HG03064 (cell line): ENCODE measurements around the gene ZNF672.
A peak's percentile ranks its signal among the peaks of the same experiment; 100 is the strongest.
"Not testable (repeated sequence)": the region's sequence is repeated elsewhere in the genome, so short reads cannot be mapped to it uniquely, and the experiment has no call there.

ENCODE experiments used
- ATAC-seq: cut with Tn5 transposase; IDR thresholded peaks from one replicate; pipeline ENCODE4 v1.9.1; 2021; ENCODE audit warnings: low read depth; ENCODE audit not compliant: unreplicated experiment

The ZNF672 gene

GRCh38 chr1:248812736-248813425, 25.1 kb upstream of the ZNF672 start:
- ATAC-seq, result no peak

DNA sequence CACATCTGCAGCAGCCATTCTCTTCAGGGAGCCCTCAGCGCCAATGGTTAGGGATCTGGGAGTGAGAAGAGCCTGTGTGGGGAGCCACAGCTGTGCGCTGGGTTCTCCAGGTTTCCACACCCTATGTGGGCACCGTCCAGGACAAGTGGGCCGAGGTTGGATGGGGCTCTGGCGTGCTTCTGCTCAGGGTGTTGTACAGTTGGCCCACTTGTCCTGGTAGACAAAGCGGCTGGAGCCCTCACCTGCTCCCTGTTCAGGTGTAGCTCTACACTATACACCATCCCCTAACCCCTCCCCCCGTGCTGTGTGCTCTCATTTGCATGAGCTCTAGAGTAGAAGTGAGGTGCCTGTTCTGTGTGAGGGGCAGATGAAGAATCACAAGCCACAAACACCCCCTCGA, 24.5 kb upstream of the ZNF672 start:
- ATAC-seq, result no peak

GRCh38 chr1:248814351-248814750, 23.7 kb upstream of the ZNF672 start:
- ATAC-seq, result no peak

DNA sequence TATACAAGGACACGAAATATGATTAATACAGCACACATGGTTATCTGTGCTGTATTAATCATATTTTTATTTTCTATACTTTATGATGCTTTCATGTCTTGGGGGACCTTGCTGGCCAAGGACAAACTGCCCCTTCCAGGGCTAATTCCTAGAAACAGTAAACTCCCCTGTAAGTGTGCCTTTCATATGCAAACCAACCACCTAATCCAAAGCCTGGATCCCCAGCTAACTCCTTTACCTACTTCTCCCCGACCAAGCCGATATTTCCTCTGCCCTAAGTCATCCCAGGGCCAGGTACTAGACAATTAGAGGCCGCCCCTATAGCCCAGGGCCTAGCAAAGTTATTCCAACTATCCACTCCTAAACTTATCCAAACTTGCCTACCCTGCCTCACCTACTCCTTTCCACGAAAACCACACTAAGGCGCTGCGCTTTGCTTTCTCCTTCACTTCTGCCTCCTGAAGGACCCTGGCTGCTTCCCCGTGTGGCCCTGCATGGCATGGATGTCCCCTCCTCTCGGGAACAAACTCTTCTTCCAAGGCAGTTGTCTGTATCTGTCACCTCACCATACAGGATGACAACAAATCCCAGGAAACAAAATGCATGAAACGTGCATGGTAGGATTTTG, 22.5 kb upstream of the ZNF672 start:
- ATAC-seq, result no peak

DNA sequence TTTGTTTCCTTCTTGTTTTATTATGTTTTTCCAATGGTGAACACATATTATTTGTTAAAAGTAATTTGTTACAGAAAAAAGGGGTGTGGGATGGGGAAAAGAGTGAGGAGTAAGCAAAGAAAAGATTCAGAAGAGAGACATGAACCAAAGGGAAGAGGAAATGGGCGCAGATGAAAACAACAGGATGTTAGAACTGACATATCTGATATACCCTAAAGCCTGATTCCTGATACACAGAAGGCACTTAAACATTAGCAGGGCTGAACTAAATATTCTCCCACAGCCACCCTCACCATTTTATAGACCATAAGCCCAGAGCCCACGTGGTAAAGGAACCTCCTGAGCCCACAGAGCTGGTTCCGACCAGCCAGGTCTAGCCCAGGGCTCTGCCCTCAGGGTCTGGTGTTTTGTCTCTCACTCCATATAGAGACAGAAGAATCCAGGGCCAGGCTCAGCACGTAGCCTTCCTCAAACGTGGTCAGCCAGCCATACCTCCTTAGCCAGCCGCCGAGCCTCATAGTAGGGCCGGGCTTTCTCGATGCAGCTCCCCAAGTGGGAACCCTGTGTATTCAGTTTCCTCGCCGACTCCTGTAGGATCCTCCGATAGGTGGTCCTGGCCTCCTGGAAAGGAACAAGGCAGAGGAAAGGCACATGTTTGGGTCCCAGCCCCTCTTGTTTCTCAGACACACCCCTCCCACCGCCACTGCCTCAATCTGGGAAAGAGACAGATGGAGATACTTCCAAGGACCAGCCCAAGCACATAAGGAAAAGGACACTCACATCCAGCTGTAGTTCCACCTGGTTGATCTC, 21.8 kb upstream of the ZNF672 start:
- no peak for ATAC-seq

- ATAC-seq, result no peak
These were observed 21.0 kb upstream of the ZNF672 start for GRCh38 chr1:248817065-248817464.

DNA sequence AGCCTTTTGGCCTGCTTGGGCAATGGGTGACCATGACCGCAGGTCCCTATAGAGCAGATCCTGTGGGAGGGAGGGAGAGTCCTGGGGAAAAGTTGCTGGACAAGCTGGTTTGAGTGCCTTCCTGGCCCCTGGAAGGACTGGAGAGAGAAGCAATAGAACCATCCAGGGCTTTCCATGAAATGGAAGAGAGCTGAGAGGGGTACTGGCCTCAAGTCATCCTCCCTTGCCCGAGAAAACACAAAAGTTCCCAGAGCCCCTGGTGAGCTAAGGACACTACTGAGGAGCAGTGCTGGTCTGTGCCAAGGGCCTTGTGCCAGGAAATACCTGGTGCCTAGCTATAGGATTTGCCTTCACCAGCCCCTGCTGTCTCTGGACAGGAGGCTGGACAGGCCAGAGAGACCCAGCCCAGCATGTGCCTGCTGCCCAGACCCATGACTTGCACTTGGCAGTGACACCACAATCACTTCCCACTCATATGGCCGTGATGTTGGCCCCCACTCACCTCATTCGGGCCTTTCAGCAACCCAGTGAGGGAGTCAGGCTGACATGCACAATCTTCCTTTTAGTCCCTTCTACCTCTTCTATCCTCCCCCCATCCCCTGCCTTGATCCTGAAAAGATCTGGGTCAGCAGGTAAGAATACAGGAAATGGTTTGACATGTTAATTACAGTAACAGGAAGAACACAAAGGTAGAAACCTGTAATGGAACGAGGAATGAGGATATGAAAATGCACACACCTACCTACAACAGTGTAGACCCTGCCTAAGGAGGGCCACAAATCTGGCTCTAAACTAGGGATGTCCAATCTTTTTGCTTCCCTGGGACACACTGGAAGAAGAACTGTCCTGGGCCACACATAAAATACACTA, 19.3 kb upstream of the ZNF672 start:
- ATAC-seq, result no peak

DNA sequence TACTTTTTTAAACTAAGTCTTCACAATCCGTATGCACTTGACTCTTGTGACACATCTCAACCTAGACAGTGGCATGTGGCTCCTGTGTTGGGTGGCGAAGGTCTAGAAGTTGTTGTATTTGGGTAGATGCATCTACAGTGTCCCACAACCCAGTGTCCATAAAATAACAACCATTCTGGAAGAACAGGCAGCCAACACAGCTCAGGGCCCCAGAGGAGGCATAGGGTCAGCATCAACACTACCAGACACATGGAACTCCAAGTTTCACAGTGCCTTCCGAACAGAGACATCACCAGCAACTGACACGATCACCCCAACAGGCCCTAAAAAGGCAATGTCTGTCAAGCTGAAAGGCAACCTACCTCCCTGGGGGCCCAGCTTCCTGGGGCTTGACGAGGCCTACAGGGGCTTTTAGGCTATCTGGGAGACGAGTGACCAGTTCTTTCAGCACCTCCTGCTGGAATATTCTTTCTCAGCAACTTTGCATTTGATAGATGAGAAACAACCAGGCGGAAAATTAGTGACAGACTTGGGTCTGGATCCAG, 17.9 kb upstream of the ZNF672 start:
- ATAC-seq, result no peak

DNA sequence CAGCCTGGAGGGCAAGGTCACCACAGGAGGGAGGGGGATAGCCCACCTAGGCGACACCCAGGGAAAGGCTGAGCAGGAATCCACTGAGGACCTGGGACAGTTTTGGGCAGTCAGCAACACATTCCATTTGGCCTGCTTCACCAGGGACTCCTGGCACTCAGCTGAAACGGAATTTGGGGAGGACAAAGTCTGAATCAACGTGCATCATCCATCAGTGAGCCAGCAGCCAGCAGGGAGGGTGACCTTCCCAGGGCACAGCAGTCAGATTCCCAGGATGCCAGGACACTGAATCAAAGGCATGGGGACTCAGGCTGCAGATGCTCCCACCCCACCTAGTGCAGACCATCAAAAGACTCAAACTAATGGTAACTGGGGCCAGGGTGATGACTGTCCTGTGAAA, 16.9 kb upstream of the ZNF672 start:
- ATAC-seq, result no peak

- ATAC-seq, result no peak
These were observed 16.4 kb upstream of the ZNF672 start for GRCh38 chr1:248821641-248822040.

- ATAC-seq, result no peak
These were observed 15.6 kb upstream of the ZNF672 start for GRCh38 chr1:248822148-248823032.

DNA sequence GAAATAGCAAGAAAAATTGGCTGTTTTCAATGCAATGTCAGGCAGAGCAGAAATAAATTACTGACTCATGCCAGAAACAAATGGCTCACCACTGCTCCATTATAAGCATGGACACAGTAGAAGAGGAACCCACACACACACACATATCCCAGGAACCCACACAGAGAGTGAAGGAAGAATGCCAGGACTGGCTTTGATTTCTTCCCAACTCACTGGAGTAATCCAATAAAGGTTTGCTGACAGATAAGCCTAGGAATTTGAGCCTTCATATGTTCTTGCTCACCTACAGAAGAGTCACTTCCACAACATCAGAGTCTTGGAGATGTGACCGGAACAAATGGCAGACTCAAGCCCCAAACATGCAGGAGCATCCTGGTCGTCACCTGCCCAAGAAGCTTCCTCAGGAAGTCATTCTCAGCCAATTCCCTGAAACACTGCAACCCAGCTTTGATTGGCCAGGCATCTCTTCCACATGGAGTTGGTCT, 14.5 kb upstream of the ZNF672 start:
- ATAC-seq, result no peak

DNA sequence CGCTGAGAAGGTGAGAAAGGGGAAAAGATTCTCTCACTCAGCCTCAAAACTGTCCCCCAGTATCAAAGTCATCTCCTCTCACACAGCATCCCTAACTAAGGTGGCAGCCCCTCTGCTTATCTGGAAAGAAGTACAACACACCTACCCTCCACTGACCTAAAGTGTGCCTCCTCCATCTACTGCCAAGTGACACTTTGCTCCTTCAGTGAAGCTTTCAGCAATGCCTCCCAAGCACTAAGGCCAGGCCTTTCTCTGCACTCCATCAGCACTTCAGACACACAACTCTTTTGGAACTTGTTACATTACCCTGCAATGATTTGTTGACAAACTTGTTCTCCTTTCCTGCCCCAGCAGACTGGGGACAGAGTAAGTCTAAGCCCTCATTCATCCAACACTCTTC, 13.7 kb upstream of the ZNF672 start:
- ATAC-seq, result no peak

- no peak for ATAC-seq
These were observed 13.3 kb upstream of the ZNF672 start for GRCh38 chr1:248824701-248825100.

GRCh38 chr1:248825136-248825535, 12.9 kb upstream of the ZNF672 start:
- no peak for ATAC-seq

DNA sequence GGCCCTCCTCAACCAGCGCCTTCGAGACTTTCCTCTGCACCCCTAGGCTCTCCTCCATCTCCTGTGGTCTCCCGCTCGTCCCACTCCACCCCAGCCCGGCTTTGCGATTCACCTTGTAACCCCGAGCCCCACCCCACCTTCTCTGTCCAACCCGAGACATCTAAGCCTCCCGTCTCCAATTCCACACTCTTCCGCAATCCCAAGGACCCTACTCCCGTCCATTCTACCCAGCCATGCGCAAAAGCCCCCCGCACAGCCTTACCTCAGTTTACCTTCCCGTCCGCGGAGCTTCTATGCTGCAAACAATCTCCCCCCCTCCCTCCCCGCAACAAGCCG, 12.5 kb upstream of the ZNF672 start:
- ATAC-seq, result no peak

DNA sequence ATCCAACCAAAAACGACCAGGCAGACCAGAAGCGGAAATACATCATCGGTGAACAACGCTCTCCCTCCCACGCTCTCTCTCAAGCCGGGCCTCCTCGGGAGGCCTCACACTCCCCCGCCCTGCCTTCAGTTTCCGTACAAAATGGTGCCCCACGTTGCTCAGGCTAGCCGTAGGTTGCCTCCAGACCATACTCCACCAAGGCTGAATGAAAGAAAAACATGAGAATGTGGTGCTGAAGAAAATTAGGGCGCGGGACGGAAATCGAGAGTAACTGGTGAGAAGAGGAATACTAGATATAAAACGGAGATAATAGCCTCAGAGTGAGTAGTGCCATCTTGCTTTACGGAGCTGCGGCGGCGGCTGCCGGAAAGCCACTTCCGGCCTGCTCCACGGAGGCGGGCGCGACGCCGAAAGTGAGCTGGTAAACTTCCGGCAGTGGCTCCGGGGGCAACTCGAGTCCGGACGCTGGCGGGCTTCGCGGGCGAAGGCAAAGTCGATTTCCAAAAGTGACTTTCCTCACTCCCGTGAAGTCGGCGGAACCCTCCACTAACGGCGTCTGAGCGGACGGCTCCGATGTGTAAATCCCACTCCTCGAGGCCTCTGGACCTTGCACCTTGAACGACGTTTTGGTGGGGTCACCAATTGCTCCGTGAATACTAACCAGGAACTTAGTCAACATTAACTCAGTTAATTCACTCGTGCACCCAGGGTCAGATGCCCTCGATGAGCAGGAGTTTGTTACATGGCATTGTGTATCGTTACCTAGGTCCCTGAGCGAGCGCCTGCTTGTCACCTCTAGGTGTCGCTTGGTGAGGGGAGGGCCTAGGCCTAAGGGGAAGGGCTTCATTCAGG, 11.9 kb upstream of the ZNF672 start, which contains the start of gene SH3BP5L:
Gene SH3BP5L, minus strand, starts transcription at position 7 of the 852 bp plus-strand sequence. CDS start 980 bp downstream, outside the sequence.
- ATAC-seq, result peak; percentile 95

GRCh38 chr1:248828845-248829244, 9.2 kb upstream of the ZNF672 start:
- ATAC-seq, result no peak

GRCh38 chr1:248830718-248831017, 7.4 kb upstream of the ZNF672 start:
- not testable (repeated sequence) for ATAC-seq
